Astrocyte (in vitro differentiated cells and primary cell): ENCODE data around the gene DOC2A. TPM values are rescaled to one million over a fixed set of nuclear protein-coding genes. Genes with fewer than 3 reads are reported as not detected.

Experiments used
- DNase-seq: peaks from one replicate; pipeline ENCODE4 v3.0.0-alpha.2; 2010; ENCODE audit warnings: low read depth
- FAIRE-seq: peaks from 2 replicates; lab custom pipeline; 2011; peaks lifted over from hg19 to GRCh38; lab: Jason Lieb, UNC
- H2AFZ ChIP-seq: 2 replicates; pipeline ENCODE4 v1.6.0; 2012; ENCODE audit warnings: low read depth, low read length, inconsistent platforms
- H3K27ac ChIP-seq: 2 replicates; pipeline ENCODE4 v1.5.1; 2011; ENCODE audit warnings: low read depth, low read length, inconsistent platforms
- H3K27me3 ChIP-seq: 2 replicates; pipeline ENCODE4 v1.6.0; 2011; ENCODE audit warnings: low read length, inconsistent platforms; ENCODE audit not compliant: insufficient read depth
- H3K36me3 ChIP-seq: 2 replicates; pipeline ENCODE4 v1.5.1; 2011; ENCODE audit warnings: low read length, inconsistent platforms; ENCODE audit not compliant: insufficient read depth
- H3K4me1 ChIP-seq: 2 replicates; pipeline ENCODE4 v1.5.1; 2011; ENCODE audit warnings: low read length, inconsistent platforms; ENCODE audit not compliant: insufficient read depth
- H3K4me2 ChIP-seq: 2 replicates; pipeline ENCODE4 v1.6.0; 2012; ENCODE audit warnings: low read length, inconsistent platforms
- H3K4me3 ChIP-seq: 2 replicates; pipeline ENCODE4 v1.5.1; 2011; ENCODE audit warnings: low read depth, mild to moderate bottlenecking, low read length, inconsistent platforms; ENCODE audit not compliant: insufficient read depth
- H3K79me2 ChIP-seq: 2 replicates; pipeline ENCODE4 v1.6.0; 2012; ENCODE audit warnings: mild to moderate bottlenecking, low read length, inconsistent platforms; ENCODE audit not compliant: insufficient read depth
- H3K9ac ChIP-seq: 2 replicates; pipeline ENCODE4 v1.6.0; 2012; ENCODE audit warnings: mild to moderate bottlenecking, low read length, inconsistent platforms
- H3K9me3 ChIP-seq: 2 replicates; pipeline ENCODE4 v1.5.1; 2012; ENCODE audit warnings: low read depth, mild to moderate bottlenecking, low read length, inconsistent platforms; ENCODE audit not compliant: insufficient read depth
- H4K20me1 ChIP-seq: 2 replicates; pipeline ENCODE4 v1.6.0; 2012; ENCODE audit warnings: low read length, inconsistent platforms; ENCODE audit not compliant: insufficient read depth
- H3K27ac Mint-ChIP-seq: one replicate; pipeline ENCODE4 v1.8.0; 2021; ENCODE audit warnings: mild to moderate bottlenecking, mixed read lengths; ENCODE audit not compliant: unreplicated experiment
- H3K27me3 Mint-ChIP-seq: one replicate; pipeline ENCODE4 v1.8.0; 2021; ENCODE audit warnings: low read depth, mixed read lengths; ENCODE audit not compliant: unreplicated experiment
- H3K36me3 Mint-ChIP-seq: one replicate; pipeline ENCODE4 v1.8.0; 2021; ENCODE audit warnings: low read depth, mixed read lengths; ENCODE audit not compliant: unreplicated experiment
- H3K4me1 Mint-ChIP-seq: one replicate; pipeline ENCODE4 v1.8.0; 2021; ENCODE audit warnings: low read depth, mixed read lengths; ENCODE audit not compliant: unreplicated experiment
- H3K4me3 Mint-ChIP-seq: one replicate; pipeline ENCODE4 v1.8.0; 2021; ENCODE audit warnings: mild to moderate bottlenecking, moderate library complexity, mixed read lengths; ENCODE audit not compliant: unreplicated experiment
- H3K9me3 Mint-ChIP-seq: one replicate; pipeline ENCODE4 v1.8.0; 2021; ENCODE audit warnings: mild to moderate bottlenecking, mixed read lengths; ENCODE audit not compliant: unreplicated experiment
- CTCF ChIP-seq: IDR thresholded peaks from 2 replicates; pipeline ENCODE4 v1.5.1; 2011; ENCODE audit warnings: low read depth, mild to moderate bottlenecking, inconsistent platforms, low read length, moderate library complexity; ENCODE audit not compliant: insufficient read depth
- EZH2 ChIP-seq: IDR thresholded peaks from 2 replicates; pipeline ENCODE4 v1.6.1; 2012; ENCODE audit warnings: mild to moderate bottlenecking, low read length, inconsistent platforms; ENCODE audit not compliant: insufficient read depth
- total RNA-seq: library from RNA; stranded (reverse); gene quantifications from 2 replicates; pipeline ENCODE4 v1.2.1, GENCODE V29; 2021

DOC2A gene
- total RNA-seq, 1 donor from 2014 or later: 0.89 TPM

GRCh38 chr16:29994600-29995323, 16.1 kb downstream of the DOC2A start:
- H4K20me1 ChIP-seq: peaks cover 14% of the 10 kb centered on the region
- peak overlapping the region; percentile 79 for H3K4me3 ChIP-seq
- no peaks in the 10 kb centered on the region for H3K9me3 ChIP-seq
- Mint-ChIP-seq H3K27ac (peak overlapping the region; percentile 18), H3K36me3 (peaks cover 13% of the 10 kb centered on the region), H3K4me1 (peaks cover 8% of the 10 kb centered on the region), H3K4me3 (peak overlapping the region; percentile 98), H3K9me3 (no peaks in the 10 kb centered on the region), H3K27me3 (no peaks in the 10 kb centered on the region)
- H3K4me2 ChIP-seq: peak overlapping the region; percentile 86
- H3K79me2 ChIP-seq: peaks cover 18% of the 10 kb centered on the region
- peak overlapping the region; percentile 90 for H3K27ac ChIP-seq
- no peak for FAIRE-seq
- peaks cover 12% of the 10 kb centered on the region for H3K4me1 ChIP-seq
- H3K9ac ChIP-seq: peak overlapping the region; percentile 87
- H3K36me3 ChIP-seq: peaks cover 17% of the 10 kb centered on the region
- H3K27me3 ChIP-seq: no peaks in the 10 kb centered on the region
- H2AFZ ChIP-seq: peak overlapping the region; percentile 79
- TF ChIP-seq EZH2 (no peak), CTCF (no peak)
- DNase-seq: peak; percentile 14

GRCh38 chr16:29993903-29994599, 16.8 kb downstream of the DOC2A start:
- Histone ChIP-seq H3K79me2 (peaks cover 16% of the 10 kb centered on the region), H3K4me1 (peaks cover 12% of the 10 kb centered on the region), H3K9me3 (no peaks in the 10 kb centered on the region), H3K4me3 (no peak overlapping the region), H4K20me1 (peaks cover 14% of the 10 kb centered on the region), H2AFZ (no peak overlapping the region), H3K27ac (no peak overlapping the region), H3K27me3 (no peaks in the 10 kb centered on the region), H3K36me3 (peaks cover 21% of the 10 kb centered on the region), H3K4me2 (peak overlapping the region; percentile 86), H3K9ac (peak overlapping the region; percentile 87)
- no peak for TF ChIP-seq EZH2
- TF ChIP-seq CTCF: no peak
- Mint-ChIP-seq H3K36me3 (peaks cover 13% of the 10 kb centered on the region), H3K4me1 (peaks cover 8% of the 10 kb centered on the region), H3K9me3 (no peaks in the 10 kb centered on the region), H3K4me3 (peak overlapping the region; percentile 78), H3K27ac (peak overlapping the region; percentile 5), H3K27me3 (no peaks in the 10 kb centered on the region)
- FAIRE-seq (no peak), DNase-seq (no peak)
